Ecto neural progenitor cell (in vitro differentiated cells): ENCODE measurements around the gene GRAMD1B.

Experiments
- DNase-seq: peaks from one replicate; pipeline ENCODE4 v3.0.0-alpha.2; 2018; ENCODE audit warnings: low spot score

Gene GRAMD1B

GRCh38 chr11:123532131-123532530 lies 102.1 kb downstream of the GRAMD1B start:
- no peak for DNase-seq

- no peak for DNase-seq
Observed at GRCh38 chr11:123535401-123535800, 105.3 kb downstream of the GRAMD1B start.

- no peak for DNase-seq
Observed at GRCh38 chr11:123536690-123537437, 106.8 kb downstream of the GRAMD1B start.

GRCh38 chr11:123537726-123538125 lies 107.7 kb downstream of the GRAMD1B start:
- DNase-seq, result no peak

GRCh38 chr11:123543797-123544196 lies 113.7 kb downstream of the GRAMD1B start:
- no peak for DNase-seq

- DNase-seq, result no peak
Observed at GRCh38 chr11:123544631-123545375, 114.7 kb downstream of the GRAMD1B start.

- no peak for DNase-seq
Observed at GRCh38 chr11:123545726-123546270, 115.7 kb downstream of the GRAMD1B start.

GRCh38 chr11:123546515-123546914 lies 116.4 kb downstream of the GRAMD1B start:
- no peak for DNase-seq

- no peak for DNase-seq
Observed at GRCh38 chr11:123547180-123547579, 117.1 kb downstream of the GRAMD1B start.

GRCh38 chr11:123548774-123549173 lies 118.7 kb downstream of the GRAMD1B start:
- no peak for DNase-seq

- no peak for DNase-seq
Observed at GRCh38 chr11:123549926-123550917, 120.2 kb downstream of the GRAMD1B start.

GRCh38 chr11:123551079-123551478 lies 121.0 kb downstream of the GRAMD1B start:
- no peak for DNase-seq

GRCh38 chr11:123556633-123557032 lies 126.6 kb downstream of the GRAMD1B start:
- no peak for DNase-seq

GRCh38 chr11:123558536-123559315 lies 128.7 kb downstream of the GRAMD1B start:
- DNase-seq, result no peak

GRCh38 chr11:123559523-123559955 lies 129.5 kb downstream of the GRAMD1B start:
- DNase-seq, result no peak

GRCh38 chr11:123560006-123560405 lies 129.9 kb downstream of the GRAMD1B start:
- no peak for DNase-seq

- no peak for DNase-seq
Observed at GRCh38 chr11:123561431-123561800, 131.3 kb downstream of the GRAMD1B start.

- no peak for DNase-seq
Observed at GRCh38 chr11:123562158-123562557, 132.1 kb downstream of the GRAMD1B start.

GRCh38 chr11:123562829-123563228 lies 132.8 kb downstream of the GRAMD1B start:
- DNase-seq, result no peak

GRCh38 chr11:123564221-123564620 lies 134.2 kb downstream of the GRAMD1B start:
- DNase-seq, result no peak

GRCh38 chr11:123566852-123567251 lies 136.8 kb downstream of the GRAMD1B start:
- DNase-seq, result no peak
